ENCODE results near the gene INPP5K. TPM values are rescaled to one million over a fixed set of nuclear protein-coding genes. Genes with fewer than 3 reads are reported as not detected.

Gene INPP5K
- polyA plus RNA-seq, 1 donor from 2014 or later, result 35.8 TPM

- no peaks in the 10 kb centered on the region for H3K9me2 ChIP-seq (ENCODE audit: insufficient read depth, low read length)
- TF ChIP-seq MXI1 (conservative IDR thresholded peaks at IDR 0.05; ENCODE audit: poor library complexity, severe bottlenecking) (peak; percentile 71), CTCF (IDR thresholded peaks at IDR 0.05; ENCODE audit: poor library complexity, severe bottlenecking) (no peak)
- no peak overlapping the region for H3K4me2 ChIP-seq (ENCODE audit: low read length)
- no peaks in the 10 kb centered on the region for H3K27me3 ChIP-seq (ENCODE audit: insufficient read depth, low read depth, low read length)
- no peaks in the 10 kb centered on the region for H3F3A ChIP-seq (ENCODE audit: insufficient read depth, low read length, poor library complexity, severe bottlenecking)
- peak overlapping the region; percentile 67 for H3K27ac ChIP-seq (ENCODE audit: low read length)
- peaks cover 8% of the 10 kb centered on the region for H4K20me1 ChIP-seq (ENCODE audit: insufficient read depth)
- peak overlapping the region; percentile 81 for H3K4me3 ChIP-seq (ENCODE audit: low read length)
- H2AFZ ChIP-seq (ENCODE audit: low read depth, low read length), result no peak overlapping the region
- H3K36me3 ChIP-seq (ENCODE audit: insufficient read depth, low read length), result no peaks in the 10 kb centered on the region
- H3K9ac ChIP-seq (ENCODE audit: low read length), result peak overlapping the region; percentile 82
- no peaks in the 10 kb centered on the region for H3K9me3 ChIP-seq (ENCODE audit: low read length)
- H3K79me2 ChIP-seq (replicated peaks; ENCODE audit: insufficient read depth, low read length), result peaks cover 29% of the 10 kb centered on the region
Observed at GRCh38 chr17:1562176-1562643, 45.8 kb upstream of the INPP5K start.

- Histone ChIP-seq H3K27me3 (ENCODE audit: insufficient read depth, low read depth, low read length) (no peaks in the 10 kb centered on the region), H3K27ac (ENCODE audit: low read length) (peak overlapping the region; percentile 67), H3K9ac (ENCODE audit: low read length) (peak overlapping the region; percentile 82), H3K9me3 (ENCODE audit: low read length) (no peaks in the 10 kb centered on the region), H4K20me1 (ENCODE audit: insufficient read depth) (peaks cover 8% of the 10 kb centered on the region), H3F3A (ENCODE audit: insufficient read depth, low read length, poor library complexity, severe bottlenecking) (no peaks in the 10 kb centered on the region), H3K36me3 (ENCODE audit: insufficient read depth, low read length) (no peaks in the 10 kb centered on the region), H3K9me2 (ENCODE audit: insufficient read depth, low read length) (no peaks in the 10 kb centered on the region), H3K4me3 (ENCODE audit: low read length) (peak overlapping the region; percentile 81), H2AFZ (ENCODE audit: low read depth, low read length) (no peak overlapping the region), H3K4me2 (ENCODE audit: low read length) (peak overlapping the region; percentile 73), H3K79me2 (replicated peaks; ENCODE audit: insufficient read depth, low read length) (peaks cover 29% of the 10 kb centered on the region)
- TF ChIP-seq MXI1 (conservative IDR thresholded peaks at IDR 0.05; ENCODE audit: poor library complexity, severe bottlenecking), result no peak
- no peak for TF ChIP-seq TAF1 (IDR thresholded peaks at IDR 0.05; ENCODE audit: low read depth)
- TF ChIP-seq EZH2 (IDR thresholded peaks at IDR 0.05; ENCODE audit: borderline replicate concordance, insufficient read depth, low read length, poor library complexity, severe bottlenecking), result no peak
- TF ChIP-seq CTCF (IDR thresholded peaks at IDR 0.05; ENCODE audit: poor library complexity, severe bottlenecking), result peak; percentile 48
- TF ChIP-seq REST (IDR thresholded peaks at IDR 0.05; ENCODE audit: borderline replicate concordance), result no peak
- TF ChIP-seq RAD21 (conservative IDR thresholded peaks at IDR 0.05), result peak; percentile 18
- TF ChIP-seq SMC3 (conservative IDR thresholded peaks at IDR 0.05; ENCODE audit: poor library complexity), result peak; percentile 35
- TF ChIP-seq POLR2AphosphoS5 (IDR thresholded peaks at IDR 0.05), result peak; percentile 39
Observed at GRCh38 chr17:1561420-1562175, 45.2 kb upstream of the INPP5K start.

Data from neural cell (in vitro differentiated cells).